ENCODE results near the gene KDM6A.

GRCh38 chrX:44908153-44908552 lies 35.2 kb downstream of the KDM6A start:
- no peak for TF ChIP-seq CTCF (IDR thresholded peaks at IDR 0.05)
- TF ChIP-seq POLR2A (IDR thresholded peaks at IDR 0.05): no peak

Measured in esophagus squamous epithelium (tissue), 4 donors.